HL-60 (cell line): ENCODE data around the gene MAP4K5.

Experiments used
- DNase-seq, 2 experiments: peaks; one replicate each; pipeline ENCODE4 v3.0.0-alpha.2; 2010 to 2020; ENCODE audit warnings: low read depth in 1 of 2, low spot score in 1 of 2
- H3K27ac ChIP-seq: fragments of 250-450 bp; sonication (Bioruptor Pico); replicated peaks from 2 replicates; pipeline ENCODE4 v1.5.1; 2020; ENCODE audit warnings: mild to moderate bottlenecking, moderate library complexity
- H3K27me3 ChIP-seq: fragments of 250-450 bp; sonication (Bioruptor Pico); 2 replicates; pipeline ENCODE4 v1.5.1; 2021; ENCODE audit warnings: mild to moderate bottlenecking, moderate library complexity; ENCODE audit not compliant: insufficient read depth, poor library complexity, severe bottlenecking
- H3K4me3 ChIP-seq: replicated peaks from 2 replicates; pipeline ENCODE4 v1.5.1; 2011; ENCODE audit warnings: mild to moderate bottlenecking, control low read depth, low read length; ENCODE audit not compliant: insufficient read depth
- GABPA ChIP-seq: IDR thresholded peaks from 2 replicates; pipeline ENCODE4 v1.6.1; 2012; ENCODE audit warnings: low read depth
- POLR2AphosphoS5 ChIP-seq: IDR thresholded peaks from 2 replicates; pipeline ENCODE4 v1.6.1; 2012; ENCODE audit warnings: low read depth
- REST ChIP-seq: IDR thresholded peaks from 2 replicates; pipeline ENCODE4 v1.6.1; 2012; ENCODE audit warnings: low read depth; ENCODE audit not compliant: insufficient replicate concordance
- SPI1 ChIP-seq: IDR thresholded peaks from 2 replicates; pipeline ENCODE4 v1.6.1; 2012; ENCODE audit warnings: low read depth, mild to moderate bottlenecking, borderline replicate concordance
- TF ChIP-seq, protein P1 (sequence below): IDR thresholded peaks from one replicate; pipeline ENCODE4 v1.5.1; 2011; ENCODE audit warnings: low read length, control low read depth, inconsistent platforms; ENCODE audit not compliant: insufficient read depth

MAP4K5 gene

GRCh38 chr14:50403419-50403818, 128.9 kb downstream of the MAP4K5 start:
- no peak overlapping the region for H3K27ac ChIP-seq
- no peak overlapping the region for H3K4me3 ChIP-seq
- no peaks in the 10 kb centered on the region for H3K27me3 ChIP-seq
- TF ChIP-seq SPI1 = no peak
- TF ChIP-seq, protein P1, sequence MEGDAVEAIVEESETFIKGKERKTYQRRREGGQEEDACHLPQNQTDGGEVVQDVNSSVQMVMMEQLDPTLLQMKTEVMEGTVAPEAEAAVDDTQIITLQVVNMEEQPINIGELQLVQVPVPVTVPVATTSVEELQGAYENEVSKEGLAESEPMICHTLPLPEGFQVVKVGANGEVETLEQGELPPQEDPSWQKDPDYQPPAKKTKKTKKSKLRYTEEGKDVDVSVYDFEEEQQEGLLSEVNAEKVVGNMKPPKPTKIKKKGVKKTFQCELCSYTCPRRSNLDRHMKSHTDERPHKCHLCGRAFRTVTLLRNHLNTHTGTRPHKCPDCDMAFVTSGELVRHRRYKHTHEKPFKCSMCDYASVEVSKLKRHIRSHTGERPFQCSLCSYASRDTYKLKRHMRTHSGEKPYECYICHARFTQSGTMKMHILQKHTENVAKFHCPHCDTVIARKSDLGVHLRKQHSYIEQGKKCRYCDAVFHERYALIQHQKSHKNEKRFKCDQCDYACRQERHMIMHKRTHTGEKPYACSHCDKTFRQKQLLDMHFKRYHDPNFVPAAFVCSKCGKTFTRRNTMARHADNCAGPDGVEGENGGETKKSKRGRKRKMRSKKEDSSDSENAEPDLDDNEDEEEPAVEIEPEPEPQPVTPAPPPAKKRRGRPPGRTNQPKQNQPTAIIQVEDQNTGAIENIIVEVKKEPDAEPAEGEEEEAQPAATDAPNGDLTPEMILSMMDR = no peak
- TF ChIP-seq REST = no peak
- no peak for TF ChIP-seq GABPA
- no peak for TF ChIP-seq POLR2AphosphoS5
- no peak for DNase-seq

DNA sequence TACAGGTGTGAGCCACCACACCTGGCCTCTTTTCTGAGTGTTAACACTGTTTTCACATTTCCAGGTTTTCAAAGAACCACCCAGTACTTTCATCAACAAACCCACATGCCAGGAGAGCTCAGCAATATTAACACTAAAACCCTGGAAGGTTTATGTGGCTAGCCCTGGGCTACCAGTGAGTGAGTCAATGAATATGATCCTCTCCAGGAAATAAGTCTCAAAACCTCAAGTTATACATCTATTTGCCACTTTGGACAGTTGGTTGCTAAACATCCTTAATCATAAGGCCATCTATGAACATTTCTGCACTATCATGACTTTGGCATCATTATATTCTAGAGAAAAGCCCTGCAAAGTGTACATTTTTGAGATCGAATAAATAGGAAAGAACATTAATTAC, 129.4 kb downstream of the MAP4K5 start:
- no peak for DNase-seq
- TF ChIP-seq SPI1 = no peak
- no peak for TF ChIP-seq GABPA
- TF ChIP-seq, protein P1 = no peak
- TF ChIP-seq POLR2AphosphoS5 = no peak
- no peak for TF ChIP-seq REST
- no peaks in the 10 kb centered on the region for H3K27me3 ChIP-seq
- no peak overlapping the region for H3K27ac ChIP-seq
- no peak overlapping the region for H3K4me3 ChIP-seq

GRCh38 chr14:50400461-50400860, 131.9 kb downstream of the MAP4K5 start:
- no peaks in the 10 kb centered on the region for H3K27me3 ChIP-seq
- H3K27ac ChIP-seq = no peak overlapping the region
- H3K4me3 ChIP-seq = no peak overlapping the region
- DNase-seq = no peak
- TF ChIP-seq GABPA (no peak), REST (no peak), SPI1 (no peak), POLR2AphosphoS5 (no peak)
- TF ChIP-seq, protein P1 = no peak
